GM18517 (cell line): ENCODE measurements around the gene DLX2.

ENCODE experiments used
- ATAC-seq: cut with Tn5 transposase; IDR thresholded peaks from one replicate; pipeline ENCODE4 v1.9.1; 2021; ENCODE audit warnings: mild to moderate bottlenecking, moderate library complexity; ENCODE audit not compliant: unreplicated experiment

Gene DLX2

GRCh38 chr2:172107690-172108586 is 5.2 kb upstream of the DLX2 start:
- no peak for ATAC-seq

GRCh38 chr2:172106108-172106961 is 3.6 kb upstream of the DLX2 start:
- no peak for ATAC-seq

- no peak for ATAC-seq
Observed at GRCh38 chr2:172105471-172106107, 2.9 kb upstream of the DLX2 start.

GRCh38 chr2:172103471-172104272 is 972 bp upstream of the DLX2 start:
- no peak for ATAC-seq

- ATAC-seq = no peak
Observed at GRCh38 chr2:172101821-172102390, 794 bp downstream of the DLX2 start.

- no peak for ATAC-seq
Observed at GRCh38 chr2:172100935-172101820, 1.5 kb downstream of the DLX2 start.

GRCh38 chr2:172100080-172100934 is 2.4 kb downstream of the DLX2 start:
- no peak for ATAC-seq

GRCh38 chr2:172099472-172100079 is 3.1 kb downstream of the DLX2 start:
- no peak for ATAC-seq

- no peak for ATAC-seq
Observed at GRCh38 chr2:172098650-172099471, 3.8 kb downstream of the DLX2 start.

GRCh38 chr2:172098287-172098649 is 4.4 kb downstream of the DLX2 start:
- no peak for ATAC-seq

GRCh38 chr2:172097557-172098131 is 5.1 kb downstream of the DLX2 start:
- no peak for ATAC-seq

- no peak for ATAC-seq
Observed at GRCh38 chr2:172096626-172097547, 5.8 kb downstream of the DLX2 start.

GRCh38 chr2:172095905-172096625 is 6.6 kb downstream of the DLX2 start:
- no peak for ATAC-seq

- no peak for ATAC-seq
Observed at GRCh38 chr2:172095146-172095904, 7.4 kb downstream of the DLX2 start.
